Stimulated activated CD8-positive, alpha-beta memory T cell treated with anti-CD3 and anti-CD28 coated beads, Interleukin-7, amount 100 ng/mL, for 48 hours (primary cell): ENCODE data around the gene NFKB2.

ENCODE experiments used
- DNase-seq, 2 donors: peaks; one replicate each; pipeline ENCODE4 v3.0.0-alpha.2; 2020; ENCODE audit warnings: low read depth in 1 of 2; ENCODE audit errors: extremely low read depth in 1 of 2

NFKB2 gene

GRCh38 chr10:102395400-102396316 lies at the start of gene NFKB2:
Gene NFKB2 (plus strand): TSS chr10:102395705. CDS start chr10:102395960, 255 bp downstream.
- peak; percentile 78 to 80 for DNase-seq

DNA sequence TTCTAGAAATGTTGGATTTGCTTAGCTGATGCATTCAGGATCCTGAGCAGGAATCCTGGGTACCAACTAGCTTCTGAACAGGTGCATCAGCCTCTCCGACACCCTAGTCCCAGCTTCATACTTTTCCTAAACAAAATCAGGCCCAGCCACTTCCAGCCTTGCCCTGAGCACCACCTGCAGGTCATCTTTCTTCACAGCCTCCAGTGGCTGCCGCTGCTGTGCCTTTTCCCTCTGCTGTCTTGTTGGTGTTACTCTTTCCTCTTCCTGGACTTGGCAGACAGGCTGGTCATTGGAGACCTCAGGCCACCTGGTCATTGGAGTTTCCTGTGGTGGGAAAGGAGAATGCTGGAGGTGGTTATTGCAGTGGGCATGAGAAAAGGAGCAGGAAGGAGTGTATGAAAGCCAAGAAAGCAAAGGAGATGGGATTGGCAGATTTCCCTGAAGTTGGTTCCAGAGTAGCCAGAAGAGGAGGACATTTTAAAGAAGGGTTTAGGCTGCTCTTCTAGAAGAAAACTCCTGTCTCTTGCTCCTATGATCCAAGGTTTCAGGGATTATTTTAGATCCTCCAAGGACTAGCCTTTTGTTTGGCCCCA lies 48.2 kb upstream of the NFKB2 start:
- DNase-seq = no peak

- peak; percentile 33 to 39 for DNase-seq
These were observed 43.3 kb upstream of the NFKB2 start for GRCh38 chr10:102352066-102352715.

DNA sequence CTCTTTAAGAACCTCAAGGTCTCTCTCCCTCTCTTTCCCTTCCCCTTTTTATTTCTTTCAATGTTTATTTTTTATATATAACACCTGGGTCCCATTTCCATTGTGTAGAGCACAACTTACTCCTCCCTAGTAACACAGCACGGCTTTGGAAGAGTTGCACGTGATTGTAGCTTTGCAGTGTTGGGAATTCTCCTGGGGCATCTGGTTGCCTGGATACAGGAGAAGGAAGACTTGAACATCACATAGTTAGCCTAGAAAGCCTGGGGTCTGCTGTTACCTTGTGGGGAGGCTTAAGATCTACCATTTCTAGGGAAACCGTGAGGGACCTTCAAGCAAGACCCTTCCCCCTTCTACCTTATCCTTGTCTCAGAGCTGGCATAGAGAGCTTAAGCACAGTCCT lies 41.1 kb upstream of the NFKB2 start:
- no peak for DNase-seq

DNA sequence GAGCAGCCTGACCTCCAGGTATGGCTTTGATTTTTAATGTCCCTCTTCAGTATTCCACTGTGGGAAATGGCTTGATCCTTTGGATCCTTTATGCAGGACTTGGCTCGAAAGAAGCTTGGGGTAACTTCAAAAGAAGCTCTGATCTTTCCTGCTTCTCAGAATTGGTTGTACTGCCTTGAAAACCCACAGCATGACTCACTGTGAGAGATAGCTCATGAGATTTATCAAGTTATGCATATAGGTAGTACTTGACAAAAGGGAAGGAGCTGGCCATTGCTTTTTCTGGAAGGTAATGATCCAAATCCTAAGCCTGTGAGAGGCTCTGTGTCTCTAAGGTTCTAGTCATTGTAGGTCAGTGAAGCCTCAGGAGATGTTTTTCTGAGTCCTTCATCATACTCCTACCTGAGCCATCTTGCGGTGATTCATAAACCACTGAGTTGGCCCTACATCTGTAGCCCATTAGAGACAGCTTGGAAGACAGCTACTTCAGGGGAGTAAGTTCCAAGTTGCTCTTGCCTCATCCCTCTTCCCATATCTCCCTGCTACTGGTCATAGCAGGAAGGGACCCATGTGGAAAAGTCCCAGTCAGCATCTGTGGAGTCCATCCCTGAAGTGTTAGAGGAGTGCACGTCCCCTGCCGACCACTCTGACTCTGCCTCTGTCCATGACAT lies 36.7 kb upstream of the NFKB2 start:
- DNase-seq = no peak

GRCh38 chr10:102367441-102367840 lies 28.1 kb upstream of the NFKB2 start:
- DNase-seq = no peak

DNA sequence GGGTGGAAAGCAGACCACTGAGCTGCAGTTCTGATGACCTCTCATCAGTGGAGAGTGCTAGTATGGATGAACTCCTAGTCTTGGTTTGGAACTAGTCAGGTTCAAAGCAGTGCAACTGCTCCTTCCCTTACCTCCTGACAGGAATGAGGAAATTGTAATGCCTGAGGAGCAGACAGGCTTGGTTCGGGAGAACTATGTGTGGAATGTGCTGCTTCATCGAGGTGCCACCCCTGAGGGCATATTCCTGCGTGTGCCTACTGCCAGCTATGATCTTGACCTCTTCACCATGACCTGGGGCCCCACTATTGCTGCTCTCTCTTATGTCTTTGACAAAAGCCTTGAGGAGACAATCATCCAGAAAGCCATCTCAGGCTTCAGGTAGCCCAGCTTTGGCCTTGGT lies 27.4 kb upstream of the NFKB2 start:
- no peak for DNase-seq

- DNase-seq = no peak
These were observed 24.2 kb upstream of the NFKB2 start for GRCh38 chr10:102371295-102371694.

GRCh38 chr10:102375250-102375649 lies 20.3 kb upstream of the NFKB2 start:
- DNase-seq = no peak

- no peak for DNase-seq
These were observed 19.6 kb upstream of the NFKB2 start for GRCh38 chr10:102375867-102376266.

GRCh38 chr10:102376901-102377300 lies 18.6 kb upstream of the NFKB2 start:
- no peak for DNase-seq

- DNase-seq = no peak
These were observed 16.1 kb upstream of the NFKB2 start for GRCh38 chr10:102379383-102379782.

- DNase-seq = no peak
These were observed 13.5 kb upstream of the NFKB2 start for GRCh38 chr10:102381983-102382382.

GRCh38 chr10:102382871-102383270 lies 12.6 kb upstream of the NFKB2 start:
- DNase-seq = no peak

DNA sequence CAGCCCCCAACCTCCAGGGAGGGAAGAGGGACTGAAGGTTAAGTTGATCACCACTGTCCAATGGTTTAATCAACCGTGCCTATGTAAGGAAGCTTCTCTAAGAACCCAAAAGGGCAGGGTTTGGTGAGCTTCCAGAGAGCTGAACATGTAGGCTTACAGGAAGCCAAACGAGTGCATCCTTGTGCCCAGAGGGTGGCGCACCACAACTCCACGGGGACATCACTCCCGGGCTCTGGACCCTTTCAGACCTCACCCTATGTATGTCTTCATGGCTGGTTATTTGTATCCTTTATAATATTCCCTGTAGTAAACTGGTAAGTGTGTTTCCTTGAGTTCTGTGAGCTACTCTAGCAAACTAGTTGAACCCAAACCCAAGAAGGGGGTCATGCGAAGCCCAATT lies 11.5 kb upstream of the NFKB2 start:
- DNase-seq = no peak

- no peak for DNase-seq
These were observed 10.7 kb upstream of the NFKB2 start for GRCh38 chr10:102384606-102385429.

GRCh38 chr10:102389894-102390293 lies 5.6 kb upstream of the NFKB2 start:
- no peak for DNase-seq

- no peak for DNase-seq
These were observed 3.2 kb upstream of the NFKB2 start for GRCh38 chr10:102392306-102392705.

DNA sequence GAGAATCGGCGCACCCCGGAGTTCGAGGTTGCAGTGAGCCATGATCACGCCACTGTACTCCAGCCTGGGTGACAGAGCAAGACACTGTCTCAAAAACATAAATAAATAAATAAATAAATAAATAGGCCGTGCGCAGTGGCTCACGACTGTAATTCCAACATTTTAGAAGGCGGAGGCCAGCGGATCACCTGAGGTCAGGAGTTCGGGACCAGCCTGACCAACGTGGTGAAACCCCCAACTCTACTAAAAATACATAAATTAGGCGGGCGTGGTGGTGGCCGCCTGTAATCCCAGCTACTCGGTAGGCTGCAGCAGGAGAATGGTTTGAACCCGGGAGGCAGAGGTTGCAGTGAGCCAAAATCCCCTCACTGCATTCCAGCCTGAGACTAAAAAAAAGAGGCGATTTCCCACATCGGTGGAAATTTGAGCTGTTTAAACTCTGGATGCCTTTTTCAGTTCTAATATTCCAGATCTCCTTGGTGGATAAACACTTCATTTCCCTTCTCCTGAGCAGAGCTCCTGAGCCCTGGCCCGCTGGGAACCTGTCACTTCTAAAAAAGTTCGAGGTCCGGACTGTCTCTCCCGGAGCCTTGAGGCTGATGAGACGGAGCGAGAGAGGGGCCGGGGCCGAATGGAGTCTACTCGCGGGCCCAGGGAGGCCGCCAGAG lies 2.0 kb upstream of the NFKB2 start:
- DNase-seq = no peak
